ENCODE results near the gene GTF3C1. TPM values are rescaled to one million over a fixed set of nuclear protein-coding genes. Genes with fewer than 3 reads are reported as not detected.

The GTF3C1 gene
- total RNA-seq, 1 donor: 59.0 TPM

GRCh38 chr16:27473101-27473900 lies 76.4 kb downstream of the GTF3C1 start:
- Histone ChIP-seq H3K27ac (ENCODE audit: low read depth, low read length) (peak overlapping the region; percentile 61), H3K79me2 (ENCODE audit: insufficient read depth, low read length) (no peaks in the 10 kb centered on the region), H3K4me3 (ENCODE audit: insufficient read depth, low read length) (no peak overlapping the region), H4K20me1 (ENCODE audit: insufficient read depth, low read length) (no peaks in the 10 kb centered on the region), H3K27me3 (ENCODE audit: insufficient read depth, low read length) (no peaks in the 10 kb centered on the region), H3K36me3 (ENCODE audit: insufficient read depth, low read length) (peaks cover 78% of the 10 kb centered on the region), H3K9me3 (ENCODE audit: low read depth, low read length) (no peaks in the 10 kb centered on the region), H2AFZ (ENCODE audit: low read length) (no peak overlapping the region), H3K4me1 (ENCODE audit: insufficient read depth, low read length) (peaks cover 32% of the 10 kb centered on the region), H3K4me2 (ENCODE audit: insufficient read depth, low read length) (no peak overlapping the region)
- peak; percentile 60 for DNase-seq (ENCODE audit: insufficient read length, low spot score, missing footprints)
- TF ChIP-seq CTCF (IDR thresholded peaks at IDR 0.05; ENCODE audit: extremely low read depth, low read depth, low read length): no peak

- H3K36me3 ChIP-seq (ENCODE audit: insufficient read depth, low read length): peaks cover 78% of the 10 kb centered on the region
- H3K4me1 ChIP-seq (ENCODE audit: insufficient read depth, low read length): peaks cover 32% of the 10 kb centered on the region
- H3K79me2 ChIP-seq (ENCODE audit: insufficient read depth, low read length): no peaks in the 10 kb centered on the region
- no peak for TF ChIP-seq CTCF (IDR thresholded peaks at IDR 0.05; ENCODE audit: extremely low read depth, low read depth, low read length)
- H3K9me3 ChIP-seq (ENCODE audit: low read depth, low read length): no peaks in the 10 kb centered on the region
- H2AFZ ChIP-seq (ENCODE audit: low read length): no peak overlapping the region
- no peaks in the 10 kb centered on the region for H3K27me3 ChIP-seq (ENCODE audit: insufficient read depth, low read length)
- DNase-seq (ENCODE audit: insufficient read length, low spot score, missing footprints): peak; percentile 90
- H3K4me3 ChIP-seq (ENCODE audit: insufficient read depth, low read length): no peak overlapping the region
- no peak overlapping the region for H3K4me2 ChIP-seq (ENCODE audit: insufficient read depth, low read length)
- H4K20me1 ChIP-seq (ENCODE audit: insufficient read depth, low read length): no peaks in the 10 kb centered on the region
- H3K27ac ChIP-seq (ENCODE audit: low read depth, low read length): peak overlapping the region; percentile 61
Observed at GRCh38 chr16:27472091-27473020, 77.4 kb downstream of the GTF3C1 start.

- H3K36me3 ChIP-seq (ENCODE audit: insufficient read depth, low read length): peaks cover 79% of the 10 kb centered on the region
- H3K27me3 ChIP-seq (ENCODE audit: insufficient read depth, low read length): no peaks in the 10 kb centered on the region
- TF ChIP-seq CTCF (IDR thresholded peaks at IDR 0.05; ENCODE audit: extremely low read depth, low read depth, low read length): no peak
Observed at GRCh38 chr16:27471661-27472060, 78.1 kb downstream of the GTF3C1 start.

More at GRCh38 chr16:27471661-27472060, 78.1 kb downstream of the GTF3C1 start:
- no peaks in the 10 kb centered on the region for H3K79me2 ChIP-seq (ENCODE audit: insufficient read depth, low read length)
- H2AFZ ChIP-seq (ENCODE audit: low read length): no peak overlapping the region
- H3K4me1 ChIP-seq (ENCODE audit: insufficient read depth, low read length): peaks cover 28% of the 10 kb centered on the region
- no peak overlapping the region for H3K4me3 ChIP-seq (ENCODE audit: insufficient read depth, low read length)
- no peaks in the 10 kb centered on the region for H3K9me3 ChIP-seq (ENCODE audit: low read depth, low read length)
- H4K20me1 ChIP-seq (ENCODE audit: insufficient read depth, low read length): no peaks in the 10 kb centered on the region
- no peak overlapping the region for H3K4me2 ChIP-seq (ENCODE audit: insufficient read depth, low read length)
- H3K27ac ChIP-seq (ENCODE audit: low read depth, low read length): peak overlapping the region; percentile 61
- peak; percentile 35 for DNase-seq (ENCODE audit: insufficient read length, low spot score, missing footprints)

Measured in osteoblast (primary cell).